HepG2 (cell line): ENCODE results near the gene PLEKHG4B. TPM values are rescaled to one million over a fixed set of nuclear protein-coding genes. Genes with fewer than 3 reads are reported as not detected.

ENCODE experiments used
- ATAC-seq: fragments of 200-7000 bp; cut with Tn5 transposase; 3 replicates; pipeline ENCODE4 v1.9.1; 2020; ENCODE audit warnings: mild to moderate bottlenecking, moderate library complexity
- BruUV-seq: library from RNA; stranded (reverse); fragments of 400-500 nt; replicated peaks from 2 replicates; lab custom pipeline; 2021; lab: Mats Ljungman, UMichigan
- CTCF ChIA-PET: fragments of 300-600 bp; formaldehyde crosslinking; extraction: SDS; loops from one replicate; lab custom pipeline; 2021; ENCODE audit warnings: low total read pairs, inconsistent platforms, low intra/inter-chr PET ratio; lab: Yijun Ruan, JAX
- POLR2A ChIA-PET: fragments of 350-600 bp; sonication (Branson Sonifier 250); formaldehyde crosslinking; loops from one replicate; lab custom pipeline; 2020; ENCODE audit warnings: antibody characterized with exemption, inconsistent platforms; lab: Yijun Ruan, JAX
- DNase-seq: peaks from one replicate; pipeline ENCODE4 v3.0.0-alpha.2; 2015; ENCODE audit warnings: low spot score
- FAIRE-seq: peaks from 3 replicates; lab custom pipeline; 2011; peaks lifted over from hg19 to GRCh38; lab: Jason Lieb, UNC
- H2AFZ ChIP-seq: one replicate; pipeline ENCODE4 v1.6.1; 2011; ENCODE audit warnings: low read length, inconsistent platforms
- H3K27ac ChIP-seq: fragments of 300-600 bp; 3 replicates; pipeline ENCODE4 v1.8.0; 2011; ENCODE audit warnings: mixed run types, mild to moderate bottlenecking, mixed read lengths, low read length, inconsistent platforms; ENCODE audit not compliant: insufficient read depth; ENCODE audit errors: extremely low read length
- H3K27me3 ChIP-seq, 2 experiments: fragments of 200-600 bp in 1 of 2; 2 replicates in 1 of 2; 3 replicates in 1 of 2; pipeline versions ENCODE4 v1.6.0 to v1.8.0; 2011; ENCODE audit warnings: low read length in 2 of 2, mild to moderate bottlenecking in 2 of 2, moderate library complexity in 2 of 2, inconsistent platforms in 1 of 2; ENCODE audit not compliant: insufficient read depth in 2 of 2, control insufficient read depth in 1 of 2
- H3K36me3 ChIP-seq, 2 experiments: fragments of 200-600 bp in 1 of 2; replicated peaks in 1 of 2; 2 replicates in 1 of 2; 3 replicates in 1 of 2; pipeline versions ENCODE4 v1.5.1 to v1.8.0; 2011; ENCODE audit warnings: low read length in 2 of 2, inconsistent platforms in 1 of 2; ENCODE audit not compliant: insufficient read depth in 2 of 2, control insufficient read depth in 1 of 2
- H3K4me1 ChIP-seq: 2 replicates; pipeline ENCODE4 v1.5.1; 2012; ENCODE audit warnings: low read length, inconsistent platforms; ENCODE audit not compliant: insufficient read depth
- H3K4me2 ChIP-seq: 2 replicates; pipeline ENCODE4 v1.6.0; 2011; ENCODE audit warnings: low read depth, low read length, inconsistent platforms
- H3K4me3 ChIP-seq, 3 experiments: fragments of 200-600 bp in 1 of 3; sonication (generic), shearing (Covaris generic) in 1 of 3; replicated peaks in 1 of 3; 2 replicates each; pipeline ENCODE4 v1.5.1; 2011 to 2016; ENCODE audit warnings: low read length in 3 of 3, inconsistent platforms in 2 of 3, low read depth in 2 of 3, mild to moderate bottlenecking in 2 of 3, control low read depth in 1 of 3, mixed read lengths in 1 of 3; ENCODE audit not compliant: insufficient read depth in 1 of 3
- H3K79me2 ChIP-seq: one replicate; pipeline ENCODE4 v1.6.1; 2011; ENCODE audit warnings: low read length, inconsistent platforms; ENCODE audit not compliant: insufficient read depth
- H3K9ac ChIP-seq: 2 replicates; pipeline ENCODE4 v1.6.0; 2011; ENCODE audit warnings: mild to moderate bottlenecking, low read depth, low read length, inconsistent platforms; ENCODE audit not compliant: insufficient read depth
- H3K9me3 ChIP-seq: 2 replicates; pipeline ENCODE4 v1.5.1; 2012; ENCODE audit warnings: mild to moderate bottlenecking, low read length
- H4K20me1 ChIP-seq: 2 replicates; pipeline ENCODE4 v1.6.0; 2011; ENCODE audit warnings: inconsistent platforms, mild to moderate bottlenecking, low read length, moderate library complexity; ENCODE audit not compliant: insufficient read depth
- GTF3A ChIP-seq: sonication (generic); formaldehyde crosslinking; conservative IDR thresholded peaks from 2 replicates; pipeline ENCODE4 v1.4.0; 2020; ENCODE audit warnings: mild to moderate bottlenecking, missing genetic modification reagents
- KLF9 ChIP-seq: IDR thresholded peaks from 2 replicates; pipeline ENCODE4 v1.6.1; 2016; ENCODE audit warnings: low read depth
- MNT ChIP-seq: fragments of 450-650 bp; IDR thresholded peaks from 2 replicates; pipeline ENCODE4 v1.6.1; 2016
- ZNF12 ChIP-seq: sonication (generic); formaldehyde crosslinking; IDR thresholded peaks from 2 replicates; pipeline ENCODE4 v1.5.0; 2020; ENCODE audit warnings: missing genetic modification reagents
- WGBS: methylation state at CpG from one replicate; pipeline ENCODE4 v1.1.6; 2017; ENCODE audit warnings: low lambda C conversion rate; 5-methylcytosine and 5-hydroxymethylcytosine counted together
- in situ Hi-C: cut with HindIII; loops from 2 replicates; pipeline ENCODE4 v1.10.0; 2017; ENCODE audit warnings: low pct_unique_long_range_greater_than_20kb; ENCODE audit not compliant: extremely low pct_ligation_motif_present
- intact Hi-C: fragments of 100-400 bp; cut with micrococcal nuclease; formaldehyde crosslinking; loops from one replicate; pipeline ENCODE4 v1.10.0; 2022; ENCODE audit not compliant: unreplicated experiment
- polyA plus RNA-seq, 8 experiments: library from polyadenylated mRNA; depleted of rRNA in 3 of 8; stranded (reverse) in 7 of 8; unstranded in 1 of 8; fragments of >200 nt; fragmentation: Illumina TruSeq in 4 of 8; extraction: Trizol in 4 of 8; gene quantifications; 2 replicates each; pipeline versions ENCODE4 v1.2.1 to v1.2.3, GENCODE V29; 2011 to 2016; ENCODE audit warnings: low read depth in 4 of 8, missing spikeins in 1 of 8, mixed read lengths in 1 of 8; ENCODE audit not compliant: insufficient read depth in 1 of 8
- total RNA-seq, 5 experiments: library from RNA; depleted of rRNA; stranded (reverse); fragments of >200 nt; fragmentation: Illumina TruSeq; extraction: Trizol; gene quantifications; 2 replicates each; pipeline ENCODE4 v1.2.3, GENCODE V29; 2016; ENCODE audit warnings: low read depth in 1 of 5
- TF ChIP-seq, protein P1 (sequence below): sonication (generic); formaldehyde crosslinking; IDR thresholded peaks from 2 replicates; pipeline ENCODE4 v1.5.1; 2020; ENCODE audit warnings: mild to moderate bottlenecking, missing genetic modification reagents, moderate library complexity

PLEKHG4B gene
- total and polyA plus RNA-seq, 2 of the 13 experiments (the other 11 are each of a cell fraction or from before 2014, with no cell fraction given) = 0.09 TPM; not detected in 1

- TF ChIP-seq, protein P1, sequence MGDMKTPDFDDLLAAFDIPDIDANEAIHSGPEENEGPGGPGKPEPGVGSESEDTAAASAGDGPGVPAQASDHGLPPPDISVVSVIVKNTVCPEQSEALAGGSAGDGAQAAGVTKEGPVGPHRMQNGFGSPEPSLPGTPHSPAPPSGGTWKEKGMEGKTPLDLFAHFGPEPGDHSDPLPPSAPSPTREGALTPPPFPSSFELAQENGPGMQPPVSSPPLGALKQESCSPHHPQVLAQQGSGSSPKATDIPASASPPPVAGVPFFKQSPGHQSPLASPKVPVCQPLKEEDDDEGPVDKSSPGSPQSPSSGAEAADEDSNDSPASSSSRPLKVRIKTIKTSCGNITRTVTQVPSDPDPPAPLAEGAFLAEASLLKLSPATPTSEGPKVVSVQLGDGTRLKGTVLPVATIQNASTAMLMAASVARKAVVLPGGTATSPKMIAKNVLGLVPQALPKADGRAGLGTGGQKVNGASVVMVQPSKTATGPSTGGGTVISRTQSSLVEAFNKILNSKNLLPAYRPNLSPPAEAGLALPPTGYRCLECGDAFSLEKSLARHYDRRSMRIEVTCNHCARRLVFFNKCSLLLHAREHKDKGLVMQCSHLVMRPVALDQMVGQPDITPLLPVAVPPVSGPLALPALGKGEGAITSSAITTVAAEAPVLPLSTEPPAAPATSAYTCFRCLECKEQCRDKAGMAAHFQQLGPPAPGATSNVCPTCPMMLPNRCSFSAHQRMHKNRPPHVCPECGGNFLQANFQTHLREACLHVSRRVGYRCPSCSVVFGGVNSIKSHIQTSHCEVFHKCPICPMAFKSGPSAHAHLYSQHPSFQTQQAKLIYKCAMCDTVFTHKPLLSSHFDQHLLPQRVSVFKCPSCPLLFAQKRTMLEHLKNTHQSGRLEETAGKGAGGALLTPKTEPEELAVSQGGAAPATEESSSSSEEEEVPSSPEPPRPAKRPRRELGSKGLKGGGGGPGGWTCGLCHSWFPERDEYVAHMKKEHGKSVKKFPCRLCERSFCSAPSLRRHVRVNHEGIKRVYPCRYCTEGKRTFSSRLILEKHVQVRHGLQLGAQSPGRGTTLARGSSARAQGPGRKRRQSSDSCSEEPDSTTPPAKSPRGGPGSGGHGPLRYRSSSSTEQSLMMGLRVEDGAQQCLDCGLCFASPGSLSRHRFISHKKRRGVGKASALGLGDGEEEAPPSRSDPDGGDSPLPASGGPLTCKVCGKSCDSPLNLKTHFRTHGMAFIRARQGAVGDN (CRISPR knock-in tag) = no peak
- TF ChIP-seq KLF9 (no peak), ZNF12 (no peak)
These were observed 76.2 kb downstream of the PLEKHG4B start (continued) for GRCh38 chr5:167982-168660.

DNA sequence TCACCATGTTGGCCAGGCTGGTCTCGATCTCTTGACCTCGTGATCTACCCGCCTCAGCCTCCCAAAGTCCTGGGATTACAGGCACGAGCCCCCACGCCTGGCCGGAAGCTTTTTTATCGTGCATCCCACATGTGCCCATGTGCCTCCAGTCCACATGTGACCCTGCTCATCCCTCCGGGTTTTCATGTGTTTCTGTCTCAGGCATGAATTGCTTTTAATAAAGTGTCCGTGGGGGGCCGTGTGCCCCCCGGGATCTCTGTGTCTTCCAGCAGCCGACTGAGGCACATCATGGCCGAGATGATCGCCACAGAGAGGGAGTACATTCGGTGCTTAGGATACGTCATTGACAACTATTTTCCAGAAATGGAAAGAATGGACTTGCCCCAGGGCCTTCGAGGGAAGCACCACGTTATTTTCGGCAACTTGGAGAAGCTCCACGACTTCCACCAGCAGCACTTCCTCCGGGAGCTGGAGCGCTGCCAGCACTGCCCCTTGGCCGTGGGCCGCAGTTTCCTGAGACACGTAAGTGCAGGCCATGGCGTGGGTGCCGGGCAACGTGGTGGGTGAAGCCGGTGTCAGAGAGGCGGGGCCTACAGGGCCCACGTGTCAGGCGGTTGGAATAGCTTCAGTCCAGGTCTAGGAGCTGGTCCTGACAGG is 77.2 kb downstream of the PLEKHG4B start:
- Histone ChIP-seq H3K9me3 (no peaks in the 10 kb centered on the region), H3K4me2 (no peak overlapping the region), H2AFZ (no peak overlapping the region), H3K79me2 (no peaks in the 10 kb centered on the region), H3K27ac (no peak overlapping the region), H3K36me3 (no peaks in the 10 kb centered on the region), H3K27me3 (peaks cover 3 to 34% of the 10 kb centered on the region in 2 experiments; a peak in 4 of 5 replicates), H3K4me3 (no peak overlapping the region), H4K20me1 (no peaks in the 10 kb centered on the region), H3K9ac (no peak overlapping the region), H3K4me1 (no peaks in the 10 kb centered on the region)
- ChIA-PET POLR2A (no interaction called here), CTCF (no interaction called here)
- intact Hi-C loops (no loop called here), in situ Hi-C loops (no loop called here)
- FAIRE-seq (no peak), ATAC-seq (no peak), DNase-seq (no peak)
- TF ChIP-seq MNT (0 out of 2 replicates have a peak, but pooled peaks have one; percentile 18), GTF3A (no peak)
- 56% methylated on average over 22 of the region's 32 CpGs for WGBS
- no TSS peak for BruUV-seq
